DND-41 (cell line): ENCODE data around the gene PTPRH.

Experiments
- ATAC-seq: fragments of 200-7000 bp; cut with Tn5 transposase; 3 replicates; pipeline ENCODE4 v1.9.1; 2021; ENCODE audit warnings: low read depth; ENCODE audit not compliant: insufficient read depth
- DNase-seq: peaks from one replicate; pipeline ENCODE4 v3.0.0-alpha.2; 2020
- H2AFZ ChIP-seq: 2 replicates; pipeline ENCODE4 v1.6.0; 2012; ENCODE audit warnings: low read depth, low read length
- H3K27ac ChIP-seq: 2 replicates; pipeline ENCODE4 v1.5.1; 2012; ENCODE audit warnings: low read length, inconsistent platforms
- H3K27me3 ChIP-seq: fragments of 200-600 bp; sonication (generic); 2 replicates; pipeline ENCODE4 v1.6.0; 2012; ENCODE audit warnings: low read length, mild to moderate bottlenecking, inconsistent platforms; ENCODE audit not compliant: insufficient read depth, poor library complexity
- H3K36me3 ChIP-seq: 2 replicates; pipeline ENCODE4 v1.5.1; 2012; ENCODE audit warnings: low read length, inconsistent platforms; ENCODE audit not compliant: insufficient read depth
- H3K4me1 ChIP-seq: 2 replicates; pipeline ENCODE4 v1.5.1; 2012; ENCODE audit warnings: mild to moderate bottlenecking, low read length; ENCODE audit not compliant: insufficient read depth
- H3K4me2 ChIP-seq: 2 replicates; pipeline ENCODE4 v1.6.0; 2012; ENCODE audit warnings: mild to moderate bottlenecking, moderate library complexity, low read length, inconsistent platforms; ENCODE audit not compliant: insufficient read depth
- H3K4me3 ChIP-seq, 2 experiments: fragments of 200-600 bp in 1 of 2; shearing (Covaris generic) in 1 of 2; 2 replicates each; pipeline ENCODE4 v1.5.1; 2012 to 2016; ENCODE audit warnings: inconsistent platforms in 2 of 2, low read length in 2 of 2, mild to moderate bottlenecking in 2 of 2, low read depth in 1 of 2, moderate library complexity in 1 of 2
- H3K79me2 ChIP-seq: 2 replicates; pipeline ENCODE4 v1.6.0; 2012; ENCODE audit warnings: low read length, inconsistent platforms; ENCODE audit not compliant: insufficient read depth
- H3K9ac ChIP-seq: 2 replicates; pipeline ENCODE4 v1.6.0; 2012; ENCODE audit warnings: low read depth, mild to moderate bottlenecking, inconsistent platforms, low read length, moderate library complexity
- H3K9me3 ChIP-seq: 2 replicates; pipeline ENCODE4 v1.5.1; 2012; ENCODE audit warnings: low read length, moderate library complexity, mild to moderate bottlenecking, inconsistent platforms; ENCODE audit not compliant: insufficient read depth, severe bottlenecking
- H4K20me1 ChIP-seq: 2 replicates; pipeline ENCODE4 v1.6.0; 2012; ENCODE audit warnings: low read length; ENCODE audit not compliant: insufficient read depth
- EZH2 ChIP-seq: IDR thresholded peaks from 3 replicates; pipeline ENCODE4 v1.6.1; 2012; ENCODE audit warnings: borderline replicate concordance, low read depth, mild to moderate bottlenecking, moderate library complexity, low read length, inconsistent platforms; ENCODE audit not compliant: severe bottlenecking
- TF ChIP-seq, protein P1 (sequence below): IDR thresholded peaks from 2 replicates; pipeline ENCODE4 v1.5.1; 2012; ENCODE audit warnings: borderline replicate concordance, low read length, moderate library complexity, mild to moderate bottlenecking; ENCODE audit not compliant: poor library complexity, severe bottlenecking; ENCODE audit errors: extremely low read depth

The PTPRH gene

DNA sequence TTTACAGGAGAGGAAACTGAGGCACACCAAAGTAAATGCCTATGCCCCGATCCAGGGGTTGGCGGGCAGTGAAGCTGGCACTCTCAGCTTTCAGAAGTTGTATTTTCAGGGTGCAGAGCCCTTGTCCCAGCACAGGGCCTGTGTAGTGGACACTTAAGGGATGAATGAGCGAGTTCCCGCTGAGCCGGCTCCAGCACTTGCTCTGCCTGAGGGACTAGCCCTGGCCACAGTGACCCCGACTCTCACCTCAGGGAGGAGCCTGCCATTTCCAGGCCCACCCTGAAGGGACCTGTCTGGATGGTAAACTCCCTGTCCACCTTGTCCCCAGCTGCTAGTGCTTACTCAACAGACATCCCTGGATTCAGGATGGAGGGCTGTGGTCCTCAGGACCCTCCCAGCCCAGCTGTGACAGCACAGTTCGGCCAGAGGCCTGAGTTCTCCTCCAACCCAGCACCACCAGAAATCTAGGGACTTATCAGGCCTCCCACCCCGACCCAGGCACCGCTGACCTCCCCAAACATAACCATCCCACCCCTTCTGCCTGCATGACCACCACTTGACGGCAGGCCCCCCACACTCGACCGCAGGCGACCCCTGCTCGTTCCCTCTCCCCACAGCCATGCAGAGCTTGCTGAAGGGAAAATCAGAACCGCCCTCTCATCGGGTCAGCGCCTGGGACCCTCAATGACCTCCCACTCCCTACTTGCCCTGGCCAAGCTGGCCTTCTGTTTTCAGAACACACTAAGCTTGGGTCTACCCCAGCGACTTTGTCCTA lies 41.1 kb upstream of the PTPRH start:
- DNase-seq, result no peak
- Histone ChIP-seq H3K27ac (no peak overlapping the region), H3K4me2 (no peak overlapping the region)

GRCh38 chr19:55249841-55250240 lies 40.5 kb upstream of the PTPRH start:
- Histone ChIP-seq H3K27ac (no peak overlapping the region), H3K4me3 (no peak overlapping the region), H2AFZ (no peak overlapping the region), H4K20me1 (peaks cover 89% of the 10 kb centered on the region), H3K9me3 (no peaks in the 10 kb centered on the region), H3K36me3 (peaks cover 91% of the 10 kb centered on the region), H3K9ac (no peak overlapping the region), H3K79me2 (peaks cover 93% of the 10 kb centered on the region), H3K4me2 (no peak overlapping the region), H3K27me3 (no peaks in the 10 kb centered on the region), H3K4me1 (peaks cover 23% of the 10 kb centered on the region)
- TF ChIP-seq EZH2, result no peak
- TF ChIP-seq, protein P1, sequence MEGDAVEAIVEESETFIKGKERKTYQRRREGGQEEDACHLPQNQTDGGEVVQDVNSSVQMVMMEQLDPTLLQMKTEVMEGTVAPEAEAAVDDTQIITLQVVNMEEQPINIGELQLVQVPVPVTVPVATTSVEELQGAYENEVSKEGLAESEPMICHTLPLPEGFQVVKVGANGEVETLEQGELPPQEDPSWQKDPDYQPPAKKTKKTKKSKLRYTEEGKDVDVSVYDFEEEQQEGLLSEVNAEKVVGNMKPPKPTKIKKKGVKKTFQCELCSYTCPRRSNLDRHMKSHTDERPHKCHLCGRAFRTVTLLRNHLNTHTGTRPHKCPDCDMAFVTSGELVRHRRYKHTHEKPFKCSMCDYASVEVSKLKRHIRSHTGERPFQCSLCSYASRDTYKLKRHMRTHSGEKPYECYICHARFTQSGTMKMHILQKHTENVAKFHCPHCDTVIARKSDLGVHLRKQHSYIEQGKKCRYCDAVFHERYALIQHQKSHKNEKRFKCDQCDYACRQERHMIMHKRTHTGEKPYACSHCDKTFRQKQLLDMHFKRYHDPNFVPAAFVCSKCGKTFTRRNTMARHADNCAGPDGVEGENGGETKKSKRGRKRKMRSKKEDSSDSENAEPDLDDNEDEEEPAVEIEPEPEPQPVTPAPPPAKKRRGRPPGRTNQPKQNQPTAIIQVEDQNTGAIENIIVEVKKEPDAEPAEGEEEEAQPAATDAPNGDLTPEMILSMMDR, result no peak
- ATAC-seq (no peak), DNase-seq (no peak)

More for the DNA sequence above, 41.1 kb upstream of the PTPRH start:
- Histone ChIP-seq H3K27me3 (no peaks in the 10 kb centered on the region), H2AFZ (no peak overlapping the region), H4K20me1 (peaks cover 90% of the 10 kb centered on the region), H3K79me2 (peaks cover 95% of the 10 kb centered on the region), H3K9ac (no peak overlapping the region), H3K4me3 (no peak overlapping the region), H3K36me3 (peaks cover 87% of the 10 kb centered on the region), H3K4me1 (peaks cover 29% of the 10 kb centered on the region), H3K9me3 (no peaks in the 10 kb centered on the region)
- ATAC-seq, result no peak
- TF ChIP-seq EZH2, result no peak
- TF ChIP-seq, protein P1, result no peak

- no peak overlapping the region for H2AFZ ChIP-seq
- no peak overlapping the region for H3K27ac ChIP-seq
- no peak overlapping the region for H3K4me3 ChIP-seq
- H3K4me1 ChIP-seq, result peaks cover 12% of the 10 kb centered on the region
- peaks cover 85% of the 10 kb centered on the region for H4K20me1 ChIP-seq
- no peaks in the 10 kb centered on the region for H3K9me3 ChIP-seq
- no peak overlapping the region for H3K9ac ChIP-seq
- no peak for ATAC-seq
- no peak for TF ChIP-seq EZH2
- TF ChIP-seq, protein P1, result no peak
- H3K36me3 ChIP-seq, result peaks cover 93% of the 10 kb centered on the region
- H3K4me2 ChIP-seq, result no peak overlapping the region
- H3K79me2 ChIP-seq, result peaks cover 83% of the 10 kb centered on the region
- no peaks in the 10 kb centered on the region for H3K27me3 ChIP-seq
- no peak for DNase-seq
These were observed 39.4 kb upstream of the PTPRH start for GRCh38 chr19:55248704-55249103.
